Measurements from ENCODE around the gene AXIN2. TPM values are rescaled to one million over a fixed set of nuclear protein-coding genes. Genes with fewer than 3 reads are reported as not detected.

Gene AXIN2
- 21.0 TPM for total RNA-seq
- long read RNA-seq, full-length matches to known transcripts = 2 of 7 reads
- long read RNA-seq, partial matches to known transcripts = 5 of 7 reads
- long read RNA-seq, other reads (novel, unspliced or antisense) = 0 of 7 reads

DNA sequence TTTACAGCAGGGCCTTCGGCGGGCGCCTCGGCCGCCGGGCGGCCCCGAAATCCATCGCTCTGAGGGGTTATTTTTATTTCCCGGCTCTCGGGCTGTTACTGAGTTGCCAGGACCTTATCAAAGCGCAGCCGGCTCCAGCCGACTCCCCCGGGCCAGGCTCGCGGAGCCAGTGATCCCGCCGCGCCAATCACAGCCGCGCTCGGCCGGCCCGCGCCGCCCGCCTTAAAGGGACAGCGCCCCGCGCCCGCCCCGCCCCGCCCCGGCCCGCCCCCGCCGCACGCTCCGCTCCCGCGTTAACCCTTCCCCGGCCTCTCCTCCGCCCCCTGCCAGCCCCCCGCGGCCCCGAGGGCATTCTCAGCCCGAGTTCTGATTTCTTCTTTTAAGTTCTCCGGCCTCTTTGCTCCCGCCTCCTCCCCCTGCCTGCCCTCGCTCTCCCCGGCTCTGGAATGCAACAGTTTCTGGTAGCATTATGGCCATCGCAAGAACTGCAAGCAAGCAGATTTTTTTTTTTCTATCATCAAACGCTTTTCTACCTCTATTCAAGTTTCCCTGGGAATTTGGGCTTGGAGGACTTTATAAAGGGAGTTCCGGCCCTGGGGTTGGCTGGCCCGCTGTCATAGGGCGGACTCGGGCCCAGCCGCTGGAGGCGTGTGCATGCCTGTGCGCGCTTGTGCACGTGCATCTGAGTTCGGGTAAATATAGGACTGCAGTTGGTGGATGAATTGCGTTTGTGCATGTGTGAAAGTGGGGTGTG lies at the start of gene AXIN2:
TSS of gene AXIN2 (minus strand) at position 197 of the 754 bp plus-strand sequence. CDS start 3,028 bp downstream, outside the sequence.
- H3K4me1 ChIP-seq = peaks cover 27% of the 10 kb centered on the region
- no peaks in the 10 kb centered on the region for H3K27me3 ChIP-seq (ENCODE audit: low read depth)
- peak; percentile 93 for DNase-seq
- H3K27ac ChIP-seq (replicated peaks) = peak within 1 kb of the TSS; percentile 94
- intact Hi-C loops (cut with micrococcal nuclease) = no loop called here
- TF ChIP-seq CTCF (IDR thresholded peaks at IDR 0.05; ENCODE audit: borderline replicate concordance) = peak; percentile 46
- no peak within 1 kb of the TSS for H3K4me3 ChIP-seq
- no peaks in the 10 kb centered on the region for H3K36me3 ChIP-seq
- no peaks in the 10 kb centered on the region for H3K9me3 ChIP-seq (replicated peaks)

DNA sequence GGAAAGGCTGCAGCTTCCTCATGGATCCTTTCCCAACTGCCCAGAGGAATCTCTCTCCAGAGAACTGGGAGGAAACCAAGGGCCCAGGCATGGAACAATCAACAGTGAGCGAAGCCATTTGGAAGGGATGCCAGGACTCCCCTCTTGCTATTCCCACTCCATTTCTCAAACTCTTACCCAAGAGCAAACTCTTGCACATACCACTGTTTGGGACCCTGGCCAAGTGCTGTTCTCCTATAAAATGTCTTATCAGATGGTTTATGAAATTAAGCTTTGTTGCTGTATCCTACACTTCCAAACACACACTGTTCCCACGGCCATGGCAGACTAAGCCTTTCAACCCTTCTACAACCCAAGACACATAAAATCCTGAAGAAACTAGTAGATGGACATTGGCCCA lies 48.3 kb upstream of the AXIN2 start:
- H3K36me3 ChIP-seq = no peaks in the 10 kb centered on the region
- TF ChIP-seq CTCF (IDR thresholded peaks at IDR 0.05; ENCODE audit: borderline replicate concordance) = no peak
- H3K4me3 ChIP-seq = no peak overlapping the region
- no peak for DNase-seq
- H3K9me3 ChIP-seq (replicated peaks) = no peaks in the 10 kb centered on the region
- no peak overlapping the region for H3K27ac ChIP-seq (replicated peaks)
- intact Hi-C loops (cut with micrococcal nuclease) = no loop called here
- no peaks in the 10 kb centered on the region for H3K4me1 ChIP-seq
- no peaks in the 10 kb centered on the region for H3K27me3 ChIP-seq (ENCODE audit: low read depth)

DNA sequence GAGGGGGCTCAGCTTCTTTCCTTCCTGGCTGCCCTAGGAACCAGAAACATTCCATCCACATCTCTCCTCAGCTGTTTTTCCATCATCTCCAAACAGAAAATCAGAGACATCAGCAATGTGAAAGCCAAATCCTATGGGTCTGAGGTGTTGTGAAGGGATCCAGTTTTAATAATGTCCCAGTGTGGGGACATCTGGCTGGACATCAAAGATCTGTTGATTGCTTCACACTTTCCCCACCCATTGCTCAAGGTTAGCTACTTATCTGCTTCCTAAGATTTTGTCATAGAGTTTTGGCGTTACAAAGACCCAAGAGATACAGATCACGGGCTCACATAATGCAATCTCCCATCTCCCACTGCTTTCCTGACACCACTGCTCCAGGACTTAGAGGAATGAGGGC lies 47.8 kb upstream of the AXIN2 start:
- DNase-seq = no peak
- intact Hi-C loops (cut with micrococcal nuclease) = no loop called here
- H3K4me3 ChIP-seq = no peak overlapping the region
- H3K36me3 ChIP-seq = no peaks in the 10 kb centered on the region
- no peaks in the 10 kb centered on the region for H3K9me3 ChIP-seq (replicated peaks)
- no peaks in the 10 kb centered on the region for H3K27me3 ChIP-seq (ENCODE audit: low read depth)
- H3K4me1 ChIP-seq = no peaks in the 10 kb centered on the region
- H3K27ac ChIP-seq (replicated peaks) = no peak overlapping the region
- TF ChIP-seq CTCF (IDR thresholded peaks at IDR 0.05; ENCODE audit: borderline replicate concordance) = no peak

GRCh38 chr17:65604070-65604469 lies 42.6 kb upstream of the AXIN2 start:
- TF ChIP-seq CTCF (IDR thresholded peaks at IDR 0.05; ENCODE audit: borderline replicate concordance) = no peak
- intact Hi-C loops (cut with micrococcal nuclease) = no loop called here

GRCh38 chr17:65601881-65602280 lies 40.4 kb upstream of the AXIN2 start:
- TF ChIP-seq CTCF (IDR thresholded peaks at IDR 0.05; ENCODE audit: borderline replicate concordance) = no peak
- peaks cover 10% of the 10 kb centered on the region for H3K4me1 ChIP-seq
- H3K36me3 ChIP-seq = no peaks in the 10 kb centered on the region
- H3K9me3 ChIP-seq (replicated peaks) = no peaks in the 10 kb centered on the region
- no peak overlapping the region for H3K4me3 ChIP-seq
- H3K27me3 ChIP-seq (ENCODE audit: low read depth) = no peaks in the 10 kb centered on the region
- intact Hi-C loops (cut with micrococcal nuclease) = no loop called here
- no peak for DNase-seq
- H3K27ac ChIP-seq (replicated peaks) = no peak overlapping the region

More at GRCh38 chr17:65604070-65604469, 42.6 kb upstream of the AXIN2 start:
- H3K9me3 ChIP-seq (replicated peaks) = no peaks in the 10 kb centered on the region
- no peak overlapping the region for H3K4me3 ChIP-seq
- no peaks in the 10 kb centered on the region for H3K27me3 ChIP-seq (ENCODE audit: low read depth)
- no peak overlapping the region for H3K27ac ChIP-seq (replicated peaks)
- no peaks in the 10 kb centered on the region for H3K36me3 ChIP-seq
- peaks cover 10% of the 10 kb centered on the region for H3K4me1 ChIP-seq
- DNase-seq = no peak

Measured in left ventricle myocardium inferior (tissue), 1 donor.